CD4-positive, alpha-beta T cell treated with Interferon gamma for 1 hour (primary cell): ENCODE results near the gene UST.
A peak's percentile ranks its signal among the peaks of the same experiment; 100 is the strongest.
"Not testable (repeated sequence)": the region's sequence is repeated elsewhere in the genome, so short reads cannot be mapped to it uniquely, and the experiment has no call there.

Experiments used
- DNase-seq: peaks from one replicate; pipeline ENCODE4 v3.0.0-alpha.2; 2020

The UST gene

DNA sequence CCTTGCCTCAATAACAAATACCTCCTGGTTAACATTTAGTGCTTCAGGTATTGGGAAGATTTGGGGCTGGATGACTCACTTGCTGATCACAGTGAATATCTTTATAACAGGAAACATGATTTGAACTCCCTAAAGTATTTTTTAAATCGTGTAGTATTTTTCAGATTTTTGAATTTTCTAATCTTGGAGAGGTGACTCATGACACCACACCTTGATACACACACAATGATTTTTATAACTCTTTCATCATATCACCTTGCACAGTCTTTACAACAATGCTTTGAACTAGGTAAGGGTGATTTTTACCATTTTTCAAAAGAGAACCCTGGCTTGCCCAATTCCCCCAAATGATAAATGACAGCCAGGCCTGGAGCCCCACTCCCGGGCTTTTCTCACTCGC is 273.5 kb downstream of the UST start:
- DNase-seq, result no peak

- no peak for DNase-seq
Measured at GRCh38 chr6:149024361-149024760, 277.5 kb downstream of the UST start.

GRCh38 chr6:149025061-149025460 is 278.2 kb downstream of the UST start:
- DNase-seq, result no peak

DNA sequence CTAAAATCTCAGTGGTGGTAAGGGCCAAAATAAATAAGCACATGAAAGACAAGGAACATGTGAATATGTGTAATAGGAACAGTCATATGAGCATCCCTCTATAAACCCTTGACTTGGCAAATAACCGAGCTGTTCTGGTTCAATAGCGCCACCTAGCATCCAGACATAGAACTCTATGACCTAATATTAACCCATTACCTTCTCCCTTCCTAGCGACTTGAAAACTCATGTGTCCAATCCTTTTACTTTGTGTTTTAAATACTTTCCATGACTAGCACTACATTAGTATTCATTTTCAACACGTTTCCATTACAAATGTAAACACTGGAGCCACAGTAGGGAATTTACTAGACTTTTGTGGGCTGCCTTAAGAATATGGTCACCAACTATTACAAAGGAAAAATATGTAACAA is 279.7 kb downstream of the UST start:
- DNase-seq, result no peak

DNA sequence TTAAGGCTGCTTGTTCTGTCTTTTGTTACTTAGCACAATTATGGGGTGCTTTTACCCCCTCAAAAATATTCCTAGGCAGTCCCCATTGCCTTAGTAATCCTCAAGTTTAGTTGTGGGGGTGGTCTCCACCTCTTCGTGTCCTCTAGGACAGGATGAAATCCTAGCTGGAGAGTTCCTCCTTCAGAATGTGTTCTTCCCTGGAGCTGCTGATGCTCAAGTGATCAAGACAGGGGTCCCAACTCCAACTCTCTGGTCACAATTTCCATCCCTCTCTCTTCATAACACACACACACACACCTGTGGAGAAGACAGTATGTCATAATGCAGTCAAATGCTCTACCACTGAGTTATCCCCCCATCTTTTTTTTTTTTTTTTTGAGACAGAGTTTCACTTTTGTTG is 280.7 kb downstream of the UST start:
- DNase-seq, result no peak

GRCh38 chr6:149028767-149029405 is 282.1 kb downstream of the UST start:
- DNase-seq, result peak; percentile 43

DNA sequence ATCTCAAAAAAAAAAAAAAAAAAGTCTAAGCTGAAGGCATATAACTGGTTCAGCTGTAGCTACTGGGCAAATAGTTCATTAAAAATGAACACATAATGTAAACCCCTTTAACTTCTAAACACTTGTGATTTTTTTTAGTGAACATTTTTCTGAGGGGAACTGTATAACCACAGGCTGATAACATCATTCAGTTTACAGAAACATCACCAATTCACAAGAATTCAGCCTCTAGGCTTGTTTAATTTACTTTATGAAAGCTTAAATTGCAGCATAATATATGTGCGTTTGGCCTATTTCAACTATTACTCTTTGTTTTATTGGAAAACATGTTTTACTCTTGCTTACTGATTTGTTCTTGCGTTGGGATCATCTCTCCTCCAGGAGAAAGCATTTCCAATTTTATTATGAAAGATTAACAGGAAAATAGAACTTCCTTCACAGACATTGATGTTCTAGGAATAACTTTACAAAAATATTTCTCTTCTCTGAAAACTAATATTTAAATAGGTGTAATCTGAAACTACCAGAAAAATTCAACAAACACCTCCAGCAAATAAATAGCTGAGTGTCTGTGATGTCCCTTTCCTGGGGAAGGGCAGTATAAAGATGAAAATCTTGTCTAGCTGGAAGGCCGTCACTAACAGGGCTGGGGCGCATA is 284.5 kb downstream of the UST start:
- DNase-seq, result no peak

DNA sequence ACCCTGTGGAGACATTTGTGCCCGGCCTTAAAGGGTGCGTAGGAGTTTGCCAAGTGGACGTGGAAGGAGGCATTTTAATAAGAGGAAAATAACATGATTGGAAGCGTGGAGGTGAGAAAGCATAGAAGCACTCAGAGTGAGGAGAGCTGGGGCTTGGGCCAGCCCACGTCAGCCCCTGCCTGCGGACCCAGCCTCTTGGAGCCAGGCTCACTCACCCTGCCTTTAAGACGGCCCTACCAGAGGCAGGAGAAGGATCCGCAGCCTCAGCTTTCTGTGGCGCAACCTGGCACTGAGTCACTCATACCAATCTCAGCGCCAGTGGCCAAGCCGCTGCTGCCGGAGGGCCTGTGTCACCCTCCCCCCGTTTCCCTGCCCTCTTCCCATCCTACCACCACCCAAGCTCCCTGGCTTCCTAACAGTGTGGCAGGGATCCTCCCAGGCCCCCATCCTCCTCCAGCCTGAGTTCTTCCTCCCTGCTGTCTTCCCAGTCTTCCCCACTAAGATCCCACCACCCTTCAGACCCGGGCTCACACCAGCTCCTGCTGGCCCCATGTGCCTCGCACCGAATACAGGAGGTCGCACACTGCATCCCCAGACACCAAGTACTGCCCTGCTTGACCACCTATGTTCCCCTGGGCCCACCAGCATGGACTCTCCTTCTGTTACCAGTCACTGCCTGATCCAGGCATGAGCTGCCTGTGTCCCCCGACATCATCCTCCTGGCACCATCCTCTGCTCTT is 285.2 kb downstream of the UST start:
- no peak for DNase-seq

- DNase-seq, result no peak
Measured at GRCh38 chr6:149032599-149033405, 286.0 kb downstream of the UST start.

GRCh38 chr6:149033454-149033853 is 286.6 kb downstream of the UST start:
- DNase-seq, result no peak

DNA sequence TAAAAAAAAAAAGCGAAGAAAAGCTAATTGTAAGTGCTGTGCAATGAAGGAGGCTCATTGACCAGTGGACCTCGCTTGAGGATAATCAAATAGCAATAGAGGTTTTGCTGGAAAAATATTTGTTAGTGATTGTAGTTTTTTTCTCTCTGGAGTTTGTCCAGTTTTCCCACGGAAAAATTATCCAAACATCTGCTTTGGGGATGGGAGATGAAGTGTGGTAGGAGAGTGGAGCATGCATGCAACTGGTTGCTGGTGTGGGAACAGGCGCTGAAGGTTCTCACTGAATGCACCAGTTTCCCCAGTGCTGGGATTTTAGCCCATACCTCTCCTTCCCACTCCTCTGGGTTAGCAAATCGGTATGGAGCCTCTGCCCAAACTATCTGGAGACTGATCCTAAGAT is 288.9 kb downstream of the UST start:
- DNase-seq, result no peak

- no peak for DNase-seq
Measured at GRCh38 chr6:149037051-149037671, 290.3 kb downstream of the UST start.

DNA sequence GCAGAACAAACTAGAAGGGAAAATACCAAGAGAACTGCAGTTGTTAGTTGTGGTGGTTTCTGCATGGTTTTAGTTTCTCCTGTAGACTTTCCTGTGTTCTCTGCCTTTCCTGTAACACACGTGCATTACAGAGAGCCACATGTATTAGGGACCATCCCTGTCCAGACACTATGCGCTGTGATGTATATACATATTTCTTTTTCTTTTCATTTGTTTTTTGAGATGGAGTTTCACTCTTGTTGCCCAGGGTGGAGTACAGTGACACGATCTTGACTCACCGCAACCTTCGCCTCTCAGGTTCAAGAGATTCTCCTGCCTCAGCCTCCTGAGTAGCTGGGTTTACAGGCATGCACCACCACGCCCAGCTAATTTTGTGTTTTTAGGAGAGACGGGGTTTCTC is 292.2 kb downstream of the UST start:
- DNase-seq, result not testable (repeated sequence)

GRCh38 chr6:149041953-149042352 is 295.1 kb downstream of the UST start:
- DNase-seq, result no peak

- DNase-seq, result no peak
Measured at GRCh38 chr6:149043476-149044130, 296.8 kb downstream of the UST start.

GRCh38 chr6:149044528-149044927 is 297.7 kb downstream of the UST start:
- no peak for DNase-seq

DNA sequence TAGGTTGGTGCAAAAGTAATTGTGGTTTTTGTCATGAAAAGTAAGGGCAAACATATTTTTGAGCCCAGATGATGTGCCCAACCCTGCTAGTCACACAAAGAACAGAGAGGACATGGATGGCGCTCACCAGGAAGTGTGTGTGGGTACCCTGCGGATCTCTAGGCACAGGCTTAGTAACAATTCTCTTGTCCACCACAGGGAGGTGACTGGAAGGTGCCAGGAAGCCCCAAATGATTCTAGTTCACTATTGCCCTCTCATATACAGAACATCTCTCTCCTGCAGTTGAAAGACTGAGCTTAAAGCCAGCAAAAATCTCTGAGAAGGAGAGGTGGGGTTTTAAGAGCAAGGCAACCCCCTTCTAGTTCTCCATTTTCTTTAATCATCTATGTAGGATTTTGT is 298.6 kb downstream of the UST start:
- DNase-seq, result no peak

DNA sequence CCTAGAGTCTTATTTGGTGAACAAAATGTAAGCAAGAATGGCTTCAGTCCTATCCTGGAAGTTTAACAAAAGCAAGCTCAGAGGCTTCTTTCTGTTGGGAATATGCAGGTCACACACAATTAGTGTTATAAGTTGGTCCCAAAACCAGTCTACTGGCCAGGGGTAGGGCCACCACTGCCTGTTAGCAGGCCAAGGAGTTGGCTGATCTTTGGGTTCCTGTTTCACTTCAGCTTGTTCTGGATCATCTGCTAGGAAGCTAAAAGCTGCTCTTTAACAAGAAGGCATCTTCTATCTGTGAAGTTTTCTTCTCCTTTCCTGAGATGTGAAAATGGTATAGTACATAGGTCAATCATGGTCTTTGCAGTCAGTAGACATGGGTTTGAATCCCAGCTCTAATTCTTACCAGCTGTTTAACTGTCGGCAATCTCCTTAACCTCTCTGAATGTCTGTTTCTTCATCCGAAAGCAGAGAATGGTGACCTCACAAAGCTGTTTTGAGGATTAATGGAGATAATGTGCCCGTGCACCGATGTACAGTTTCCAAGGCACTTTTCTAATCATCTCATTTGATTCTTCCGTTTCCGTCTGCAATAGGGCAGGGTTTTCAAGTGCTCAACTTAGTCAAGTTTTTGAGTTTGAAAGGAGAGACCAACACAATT is 299.5 kb downstream of the UST start:
- no peak for DNase-seq

DNA sequence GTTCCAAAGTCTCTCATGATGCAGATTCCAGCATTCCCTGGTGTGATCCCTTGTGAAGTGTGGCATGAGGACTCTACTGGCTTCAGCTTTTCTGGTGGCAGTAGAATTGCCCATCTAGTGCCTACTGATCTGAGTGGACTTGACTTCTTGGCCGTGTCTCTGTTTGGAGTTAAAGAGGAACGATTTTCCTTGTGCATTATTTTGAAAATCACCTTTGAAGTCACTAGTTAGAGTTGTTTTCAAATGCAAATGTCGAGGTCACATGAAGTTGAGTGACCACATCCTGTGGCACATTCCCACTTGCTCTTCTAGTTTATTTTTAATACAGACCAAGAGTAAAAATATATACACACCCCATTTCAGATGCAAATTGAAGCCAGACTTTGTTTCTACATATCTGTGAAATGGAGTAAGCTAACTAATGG is 300.0 kb downstream of the UST start:
- DNase-seq, result no peak

GRCh38 chr6:149049230-149049629 is 302.4 kb downstream of the UST start:
- no peak for DNase-seq

GRCh38 chr6:149050160-149050559 is 303.3 kb downstream of the UST start:
- no peak for DNase-seq
